GM12878 (cell line): ENCODE results near the gene GP9. TPM values are rescaled to one million over a fixed set of nuclear protein-coding genes. Genes with fewer than 3 reads are reported as not detected.

Source experiments
- ATAC-seq: fragments of 200-7000 bp; cut with Tn5 transposase; 3 replicates; pipeline ENCODE4 v1.9.1; 2020; ENCODE audit warnings: mild to moderate bottlenecking, moderate library complexity
- BruUV-seq: library from RNA; stranded (reverse); fragments of 400-500 nt; replicated peaks from 2 replicates; lab custom pipeline; 2021; lab: Mats Ljungman, UMichigan
- CTCF ChIA-PET: fragments of 300-600 bp; sonication (Branson Sonifier 250); formaldehyde crosslinking; extraction: SDS; loops from one replicate; lab custom pipeline; 2021; ENCODE audit warnings: inconsistent platforms; lab: Yijun Ruan, JAX
- POLR2A ChIA-PET: fragments of 350-600 bp; formaldehyde crosslinking; extraction: SDS; loops from one replicate; lab custom pipeline; 2021; ENCODE audit warnings: inconsistent platforms; lab: Charles Lee
- RAD21 ChIA-PET: fragments of 300-600 bp; sonication (Branson Sonifier 250); formaldehyde crosslinking; loops from one replicate; lab custom pipeline; 2023; ENCODE audit warnings: antibody characterized with exemption; ENCODE audit not compliant: unreplicated experiment; lab: Charles Lee
- SMC1A ChIA-PET: fragments of 300-600 bp; sonication (Branson Sonifier 250); formaldehyde crosslinking; loops from one replicate; lab custom pipeline; 2023; ENCODE audit not compliant: unreplicated experiment, uncharacterized antibody; lab: Charles Lee
- DNase-seq: peaks from one replicate; pipeline ENCODE4 v3.0.0-alpha.2; 2011; ENCODE audit warnings: low read depth, low spot score
- FAIRE-seq: peaks from 3 replicates; lab custom pipeline; 2011; peaks lifted over from hg19 to GRCh38; lab: Jason Lieb, UNC
- H2AFZ ChIP-seq: 2 replicates; pipeline ENCODE4 v1.6.0; 2011; ENCODE audit warnings: low read depth, low read length, control low read depth; ENCODE audit not compliant: control insufficient read depth
- H3K27ac ChIP-seq: 2 replicates; pipeline ENCODE4 v1.5.1; 2011; ENCODE audit warnings: control low read depth; ENCODE audit not compliant: control insufficient read depth, insufficient read depth
- H3K27me3 ChIP-seq, 2 experiments: replicated peaks in 1 of 2; 2 replicates each; pipeline versions ENCODE4 v1.6.0 to v1.6.1; 2011; ENCODE audit warnings: low read length in 1 of 2; ENCODE audit not compliant: control insufficient read depth in 2 of 2, insufficient read depth in 2 of 2
- H3K36me3 ChIP-seq, 2 experiments: 2 replicates each; pipeline ENCODE4 v1.5.1; 2011; ENCODE audit warnings: low read length in 1 of 2; ENCODE audit not compliant: control insufficient read depth in 2 of 2, insufficient read depth in 2 of 2
- H3K4me1 ChIP-seq: 2 replicates; pipeline ENCODE4 v1.6.1; 2011; ENCODE audit warnings: mild to moderate bottlenecking, low read length, moderate library complexity, mixed read lengths; ENCODE audit not compliant: control insufficient read depth, insufficient read depth
- H3K4me2 ChIP-seq: 2 replicates; pipeline ENCODE4 v1.6.0; 2011; ENCODE audit warnings: control low read depth; ENCODE audit not compliant: control insufficient read depth, insufficient read depth
- H3K4me3 ChIP-seq: fragments of 200-600 bp; sonication (generic); 2 replicates; pipeline ENCODE4 v1.5.1; 2016
- H3K79me2 ChIP-seq: 2 replicates; pipeline ENCODE4 v1.6.0; 2011; ENCODE audit warnings: low read length; ENCODE audit not compliant: control insufficient read depth, insufficient read depth
- H3K9ac ChIP-seq: 2 replicates; pipeline ENCODE4 v1.8.0; 2011; ENCODE audit warnings: low read length, control low read depth, mixed read lengths; ENCODE audit not compliant: control insufficient read depth, insufficient read depth
- H3K9me3 ChIP-seq: replicated peaks from 3 replicates; pipeline ENCODE4 v1.5.1; 2011; ENCODE audit warnings: mild to moderate bottlenecking, low read length; ENCODE audit not compliant: control insufficient read depth, insufficient read depth
- H4K20me1 ChIP-seq: 2 replicates; pipeline ENCODE4 v1.6.0; 2011; ENCODE audit not compliant: control insufficient read depth, insufficient read depth
- BCL11A ChIP-seq: IDR thresholded peaks from 2 replicates; pipeline ENCODE4 v1.6.1; 2011; ENCODE audit warnings: low read depth, low read length
- BMI1 ChIP-seq: fragments of 450-650 bp; IDR thresholded peaks from 2 replicates; pipeline ENCODE4 v1.6.1; 2016; ENCODE audit warnings: mild to moderate bottlenecking, moderate library complexity, borderline replicate concordance
- CBX3 ChIP-seq: fragments of 200-600 bp; sonication (generic); IDR thresholded peaks from 2 replicates; pipeline ENCODE4 v1.6.1; 2016; ENCODE audit warnings: low read depth, borderline replicate concordance
- FOXM1 ChIP-seq: IDR thresholded peaks from 2 replicates; pipeline ENCODE4 v1.6.1; 2012; ENCODE audit warnings: low read depth, mild to moderate bottlenecking, inconsistent platforms, low read length, moderate library complexity
- HDGF ChIP-seq: fragments of 450-650 bp; IDR thresholded peaks from 2 replicates; pipeline ENCODE4 v1.6.1; 2016; ENCODE audit warnings: antibody characterized with exemption
- IKZF2 ChIP-seq, 2 experiments: fragments of 450-650 bp; IDR thresholded peaks; 2 replicates each; pipeline ENCODE4 v1.6.1; 2017; ENCODE audit warnings: mild to moderate bottlenecking in 2 of 2, moderate library complexity in 2 of 2
- MEF2B ChIP-seq: fragments of 450-650 bp; IDR thresholded peaks from 2 replicates; pipeline ENCODE4 v1.6.1; 2018; ENCODE audit warnings: mild to moderate bottlenecking, moderate library complexity; ENCODE audit not compliant: partially characterized antibody, poor library complexity, severe bottlenecking
- PAX5 ChIP-seq: IDR thresholded peaks from 2 replicates; pipeline ENCODE4 v1.6.1; 2011; ENCODE audit warnings: low read depth, low read length, borderline replicate concordance
- POLR2AphosphoS5 ChIP-seq: IDR thresholded peaks from 2 replicates; pipeline ENCODE4 v1.6.1; 2011; ENCODE audit warnings: mild to moderate bottlenecking, low read length, inconsistent platforms
- RAD51 ChIP-seq: fragments of 450-650 bp; IDR thresholded peaks from 2 replicates; pipeline ENCODE4 v1.6.1; 2016; ENCODE audit warnings: moderate library complexity, mild to moderate bottlenecking, inconsistent platforms
- SMC3 ChIP-seq: IDR thresholded peaks from 2 replicates; pipeline ENCODE4 v1.6.1; 2011; ENCODE audit warnings: low read length, improper control_type of control experiment, borderline replicate concordance
- SPI1 ChIP-seq: IDR thresholded peaks from 2 replicates; pipeline ENCODE4 v1.6.1; 2011; ENCODE audit warnings: low read depth, mild to moderate bottlenecking, low read length, moderate library complexity, borderline replicate concordance; ENCODE audit not compliant: insufficient read depth
- ZNF384 ChIP-seq: IDR thresholded peaks from 2 replicates; pipeline ENCODE4 v1.6.1; 2012; ENCODE audit warnings: low read depth, mild to moderate bottlenecking, low read length, improper control_type of control experiment, borderline replicate concordance
- ZNF622 ChIP-seq: fragments of 450-650 bp; IDR thresholded peaks from 2 replicates; pipeline ENCODE4 v1.6.1; 2017; ENCODE audit warnings: mild to moderate bottlenecking, inconsistent platforms
- ZSCAN29 ChIP-seq: fragments of 450-650 bp; IDR thresholded peaks from 2 replicates; pipeline ENCODE4 v1.6.1; 2017; ENCODE audit warnings: mild to moderate bottlenecking, moderate library complexity
- WGBS: methylation state at CpG from one replicate; pipeline ENCODE4 v1.1.6; 2016; ENCODE audit warnings: low lambda C conversion rate; ENCODE audit not compliant: insufficient replicate concordance, insufficient coverage; ENCODE audit errors: missing lambda C conversion rate; 5-methylcytosine and 5-hydroxymethylcytosine counted together
- in situ Hi-C: fragments of 300-500 bp; cut with MboI; formaldehyde crosslinking; loops from 9 replicates; pipeline ENCODE4 v1.14.3; 2018; ENCODE audit warnings: mixed read lengths
- intact Hi-C: fragments of 100-400 bp; cut with micrococcal nuclease; formaldehyde crosslinking; loops from one replicate; pipeline ENCODE4 v1.14.2; 2022; ENCODE audit not compliant: unreplicated experiment
- polyA plus RNA-seq, 11 experiments: library from polyadenylated mRNA; depleted of rRNA in 4 of 11; unstranded in 6 of 11; stranded (reverse) in 5 of 11; fragments of >200 nt; fragmentation: Nextera tagmentation in 4 of 11; fragmentation: Illumina TruSeq in 1 of 11; extraction: Ambion mirVana in 4 of 11; extraction: Trizol in 1 of 11; gene quantifications; 1 replicate in 1 of 11; 2 replicates in 10 of 11; pipeline versions ENCODE4 v1.2.1 to v1.2.3, GENCODE V29; 2011 to 2016; ENCODE audit warnings: inconsistent platforms in 2 of 11, missing spikeins in 2 of 11, low read depth in 1 of 11
- total RNA-seq, 4 experiments: library from RNA; depleted of rRNA in 3 of 4; stranded (reverse); fragments of >200 nt in 3 of 4; fragmentation: Illumina TruSeq in 1 of 4; extraction: Trizol in 1 of 4; gene quantifications; 2 replicates each; pipeline versions ENCODE4 v1.2.1 to v1.2.3, GENCODE V29; 2013 to 2021
- TF ChIP-seq, protein P1 (sequence below): fragments of 450-650 bp; formaldehyde crosslinking; IDR thresholded peaks from 2 replicates; pipeline ENCODE4 v1.4.0; 2022; ENCODE audit warnings: mild to moderate bottlenecking, moderate library complexity
- TF ChIP-seq, protein P2 (sequence below): fragments of 450-650 bp; IDR thresholded peaks from 2 replicates; pipeline ENCODE4 v1.6.1; 2018; ENCODE audit warnings: borderline replicate concordance, mild to moderate bottlenecking; ENCODE audit not compliant: partially characterized antibody

GP9 gene
- total and polyA plus RNA-seq, 10 of the 15 experiments (the other 5 are each of a cell fraction or from before 2014, with no cell fraction given) = 0.15 TPM; not detected in 9

DNA sequence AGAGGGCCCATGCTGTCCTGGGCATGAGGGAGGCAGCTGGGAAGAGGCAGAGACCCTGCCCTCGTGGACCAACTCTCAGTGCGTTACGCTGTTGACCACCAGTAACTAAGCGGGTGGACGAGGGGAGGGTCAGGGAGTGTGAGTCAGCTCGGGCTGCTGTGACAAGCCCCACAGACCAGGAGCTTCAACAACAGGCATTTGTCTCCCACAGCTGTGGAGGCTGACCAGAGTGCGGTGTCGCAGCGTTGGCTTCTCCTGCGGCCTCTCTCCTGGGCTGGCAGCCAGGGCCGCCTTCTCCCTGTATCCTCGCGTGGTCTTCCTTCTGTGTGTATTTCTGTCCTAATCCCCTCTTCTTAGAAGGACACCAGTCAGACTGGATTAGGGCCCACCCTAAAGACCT lies 46.4 kb upstream of the GP9 start (continued):
- TF ChIP-seq BCL11A (no peak), ZSCAN29 (no peak), IKZF2 (IDR thresholded peaks at IDR 0.05) (no peak), RAD51 (no peak), MEF2B (no peak), POLR2AphosphoS5 (no peak), BMI1 (no peak), ZNF622 (no peak)

DNA sequence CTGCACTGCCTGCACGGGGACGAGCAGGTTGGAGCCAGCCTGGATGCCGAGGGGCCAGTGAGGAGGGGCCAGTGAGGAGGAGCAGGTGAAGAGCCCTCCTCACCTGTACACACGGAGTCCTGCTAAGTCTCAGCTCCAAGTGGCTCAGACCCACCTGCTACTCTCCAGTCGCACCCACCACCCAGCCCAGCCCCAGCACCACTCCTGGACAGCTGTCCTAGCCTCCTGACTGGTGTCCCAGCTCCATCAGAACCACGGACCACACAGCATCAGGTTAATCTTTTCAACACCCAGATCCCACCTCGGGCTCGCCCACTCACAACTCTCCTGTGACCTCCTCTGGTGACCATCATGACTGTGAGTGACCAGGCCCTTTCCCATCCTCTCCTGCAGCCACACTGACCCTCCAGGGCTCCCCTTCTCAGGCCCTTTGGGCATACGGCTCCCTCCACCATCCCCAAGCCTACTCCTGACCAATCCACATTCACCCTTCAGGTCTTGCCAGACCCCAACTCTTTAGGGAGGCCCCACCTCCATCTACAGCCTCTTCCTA lies 45.7 kb upstream of the GP9 start:
- H3K79me2 ChIP-seq = no peaks in the 10 kb centered on the region
- WGBS = 75% methylated on average over 9 of the region's 9 CpGs
- no peak overlapping the region for H2AFZ ChIP-seq
- DNase-seq = no peak
- no peak overlapping the region for H3K4me2 ChIP-seq
- no peaks in the 10 kb centered on the region for H3K9me3 ChIP-seq
- H3K27me3 ChIP-seq = no peaks in the 10 kb centered on the region
- intact Hi-C loops (no loop called here), in situ Hi-C loops (no loop called here)
- SMC1A ChIA-PET = no interaction called here
- no peak overlapping the region for H3K27ac ChIP-seq
- H3K36me3 ChIP-seq = no peaks in the 10 kb centered on the region
- H3K4me1 ChIP-seq = peaks cover 19% of the 10 kb centered on the region
- no peak for ATAC-seq
- no peak overlapping the region for H3K4me3 ChIP-seq
- POLR2A ChIA-PET = no interaction called here
- H3K9ac ChIP-seq = no peak overlapping the region
- no TSS peak for BruUV-seq
- RAD21 ChIA-PET = interaction anchor here (0.5 to 2.4 kb wide), 2 partner anchors 44 to 909 kb away, joined by 3 to 26 read pairs; no protein-coding TSS in a partner anchor
- CTCF ChIA-PET = interaction anchor here (0.9 to 2.5 kb wide), 2 partner anchors 12 to 44 kb away, joined by 6 to 39 read pairs; no protein-coding TSS in a partner anchor
- no peak for FAIRE-seq
- no peaks in the 10 kb centered on the region for H4K20me1 ChIP-seq
- no peak for TF ChIP-seq CBX3
- TF ChIP-seq ZNF384 = no peak
- TF ChIP-seq, protein P1, sequence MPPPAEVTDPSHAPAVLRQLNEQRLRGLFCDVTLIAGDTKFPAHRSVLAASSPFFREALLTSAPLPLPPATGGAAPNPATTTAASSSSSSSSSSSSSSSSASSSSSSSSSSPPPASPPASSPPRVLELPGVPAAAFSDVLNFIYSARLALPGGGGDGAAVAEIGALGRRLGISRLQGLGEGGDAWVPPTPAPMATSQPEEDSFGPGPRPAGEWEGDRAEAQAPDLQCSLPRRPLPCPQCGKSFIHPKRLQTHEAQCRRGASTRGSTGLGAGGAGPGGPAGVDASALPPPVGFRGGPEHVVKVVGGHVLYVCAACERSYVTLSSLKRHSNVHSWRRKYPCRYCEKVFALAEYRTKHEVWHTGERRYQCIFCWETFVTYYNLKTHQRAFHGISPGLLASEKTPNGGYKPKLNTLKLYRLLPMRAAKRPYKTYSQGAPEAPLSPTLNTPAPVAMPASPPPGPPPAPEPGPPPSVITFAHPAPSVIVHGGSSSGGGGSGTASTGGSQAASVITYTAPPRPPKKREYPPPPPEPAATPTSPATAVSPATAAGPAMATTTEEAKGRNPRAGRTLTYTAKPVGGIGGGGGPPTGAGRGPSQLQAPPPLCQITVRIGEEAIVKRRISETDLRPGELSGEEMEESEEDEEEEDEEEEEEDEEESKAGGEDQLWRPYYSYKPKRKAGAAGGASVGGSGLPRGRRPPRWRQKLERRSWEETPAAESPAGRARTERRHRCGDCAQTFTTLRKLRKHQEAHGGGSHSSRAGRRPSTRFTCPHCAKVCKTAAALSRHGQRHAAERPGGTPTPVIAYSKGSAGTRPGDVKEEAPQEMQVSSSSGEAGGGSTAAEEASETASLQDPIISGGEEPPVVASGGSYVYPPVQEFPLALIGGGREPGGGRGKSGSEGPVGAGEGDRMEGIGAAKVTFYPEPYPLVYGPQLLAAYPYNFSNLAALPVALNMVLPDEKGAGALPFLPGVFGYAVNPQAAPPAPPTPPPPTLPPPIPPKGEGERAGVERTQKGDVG (CRISPR knock-in tag) = no peak
- TF ChIP-seq SMC3 = no peak
- TF ChIP-seq, protein P2, sequence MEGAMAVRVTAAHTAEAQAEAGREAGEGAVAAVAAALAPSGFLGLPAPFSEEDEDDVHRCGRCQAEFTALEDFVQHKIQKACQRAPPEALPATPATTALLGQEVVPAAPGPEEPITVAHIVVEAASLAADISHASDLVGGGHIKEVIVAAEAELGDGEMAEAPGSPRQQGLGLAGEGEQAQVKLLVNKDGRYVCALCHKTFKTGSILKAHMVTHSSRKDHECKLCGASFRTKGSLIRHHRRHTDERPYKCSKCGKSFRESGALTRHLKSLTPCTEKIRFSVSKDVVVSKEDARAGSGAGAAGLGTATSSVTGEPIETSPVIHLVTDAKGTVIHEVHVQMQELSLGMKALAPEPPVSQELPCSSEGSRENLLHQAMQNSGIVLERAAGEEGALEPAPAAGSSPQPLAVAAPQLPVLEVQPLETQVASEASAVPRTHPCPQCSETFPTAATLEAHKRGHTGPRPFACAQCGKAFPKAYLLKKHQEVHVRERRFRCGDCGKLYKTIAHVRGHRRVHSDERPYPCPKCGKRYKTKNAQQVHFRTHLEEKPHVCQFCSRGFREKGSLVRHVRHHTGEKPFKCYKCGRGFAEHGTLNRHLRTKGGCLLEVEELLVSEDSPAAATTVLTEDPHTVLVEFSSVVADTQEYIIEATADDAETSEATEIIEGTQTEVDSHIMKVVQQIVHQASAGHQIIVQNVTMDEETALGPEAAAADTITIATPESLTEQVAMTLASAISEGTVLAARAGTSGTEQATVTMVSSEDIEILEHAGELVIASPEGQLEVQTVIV = no peak
- TF ChIP-seq PAX5 = no peak
- no peak for TF ChIP-seq HDGF
- no peak for TF ChIP-seq SPI1
- TF ChIP-seq FOXM1 = no peak
